HG03064 (cell line): ENCODE measurements around the gene RUFY4.

Source experiments
- ATAC-seq: cut with Tn5 transposase; IDR thresholded peaks from one replicate; pipeline ENCODE4 v1.9.1; 2021; ENCODE audit warnings: low read depth; ENCODE audit not compliant: unreplicated experiment

RUFY4 gene, protein sequence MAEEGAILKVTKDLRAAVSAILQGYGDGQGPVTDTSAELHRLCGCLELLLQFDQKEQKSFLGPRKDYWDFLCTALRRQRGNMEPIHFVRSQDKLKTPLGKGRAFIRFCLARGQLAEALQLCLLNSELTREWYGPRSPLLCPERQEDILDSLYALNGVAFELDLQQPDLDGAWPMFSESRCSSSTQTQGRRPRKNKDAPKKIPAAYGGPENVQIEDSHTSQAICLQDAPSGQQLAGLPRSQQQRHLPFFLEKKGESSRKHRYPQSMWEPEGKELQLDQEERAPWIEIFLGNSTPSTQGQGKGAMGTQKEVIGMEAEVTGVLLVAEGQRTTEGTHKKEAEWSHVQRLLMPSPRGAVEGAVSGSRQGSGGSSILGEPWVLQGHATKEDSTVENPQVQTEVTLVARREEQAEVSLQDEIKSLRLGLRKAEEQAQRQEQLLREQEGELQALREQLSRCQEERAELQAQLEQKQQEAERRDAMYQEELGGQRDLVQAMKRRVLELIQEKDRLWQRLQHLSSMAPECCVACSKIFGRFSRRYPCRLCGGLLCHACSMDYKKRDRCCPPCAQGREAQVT

DNA sequence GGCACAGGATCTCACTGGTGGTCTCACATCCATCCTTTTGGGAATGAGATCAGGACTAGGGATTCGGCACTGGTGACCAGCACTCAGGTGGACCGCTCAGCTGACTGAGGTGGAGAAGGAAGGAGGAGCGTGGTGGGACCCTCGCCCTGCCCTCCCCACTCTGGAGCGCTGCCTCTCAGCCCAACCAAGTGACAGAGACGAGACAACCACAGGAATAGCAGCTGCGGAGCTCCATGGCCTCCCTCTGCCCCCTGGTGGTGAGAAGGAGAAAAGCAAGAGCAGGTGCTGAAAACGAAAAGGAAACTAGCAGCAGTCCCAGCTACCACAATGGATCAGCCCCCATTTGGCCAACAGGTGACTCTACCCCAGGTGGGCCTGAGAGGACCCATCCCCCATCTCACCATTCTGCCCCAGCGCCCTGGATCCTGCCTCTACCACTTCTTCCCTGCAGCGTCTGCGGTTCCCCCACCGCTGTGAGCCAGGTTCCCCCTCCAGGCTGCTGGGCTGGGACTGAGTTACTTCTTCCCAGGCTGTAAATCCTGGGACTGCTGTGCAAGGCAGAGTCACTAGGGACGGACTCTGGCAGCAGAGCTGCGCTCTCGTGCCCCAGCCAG lies at the start of gene RUFY4:
RUFY4 (plus strand) TSS at position 533 of the 614 bp plus-strand sequence. CDS start 1,353 bp downstream, outside the sequence.
- peak; percentile 67 for ATAC-seq

DNA sequence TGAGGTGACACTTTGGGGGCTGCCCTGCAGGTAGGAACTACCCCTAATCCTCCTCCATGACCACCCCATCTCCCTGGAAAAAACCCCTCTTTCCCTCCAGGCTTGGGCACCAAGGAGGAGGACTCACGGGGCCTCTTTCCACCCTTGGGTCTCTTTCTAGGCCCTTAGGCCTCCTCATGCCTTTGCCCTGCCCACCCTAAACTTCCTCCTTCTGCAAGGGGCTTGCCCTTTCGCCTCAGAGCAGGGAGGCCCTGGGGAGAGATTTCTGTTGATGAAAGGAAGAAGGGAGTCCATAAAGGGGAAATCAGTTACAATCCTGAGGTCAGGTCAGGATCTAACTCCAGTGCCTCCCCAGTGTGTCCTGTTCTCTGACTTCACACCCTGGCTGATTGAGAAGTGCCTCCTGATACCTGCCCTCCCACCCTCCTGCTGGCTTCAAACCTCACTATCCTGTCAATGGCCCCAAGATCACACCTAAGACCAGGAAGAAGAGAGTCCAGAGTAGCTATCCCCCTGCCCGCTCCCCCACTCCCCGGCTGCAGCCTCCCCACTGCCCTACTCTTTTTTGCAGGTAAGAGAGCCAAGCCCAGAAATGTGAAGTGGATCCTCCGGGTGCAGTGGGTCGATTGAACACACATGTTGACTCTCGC lies 49.5 kb upstream of the RUFY4 start:
- no peak for ATAC-seq

DNA sequence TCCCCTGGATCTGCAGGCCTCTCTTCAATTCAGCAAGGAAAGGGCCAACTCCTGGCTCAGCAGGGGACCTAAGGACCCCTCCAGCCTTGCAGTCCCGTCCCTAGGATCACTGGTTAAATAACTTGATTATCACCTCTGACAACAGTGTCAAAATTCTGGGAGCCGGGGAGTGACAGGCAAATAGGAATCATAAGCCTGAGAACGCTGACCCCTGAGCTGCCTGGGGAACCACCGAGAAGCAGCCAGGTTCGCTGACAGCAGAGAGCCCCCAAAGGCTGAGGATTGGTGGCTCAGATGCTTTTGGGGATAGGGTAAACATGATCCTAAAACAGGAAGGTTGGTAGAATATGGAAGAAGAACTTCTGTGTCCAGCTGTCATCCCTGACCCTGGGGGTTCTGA lies 48.8 kb upstream of the RUFY4 start:
- ATAC-seq, result no peak

DNA sequence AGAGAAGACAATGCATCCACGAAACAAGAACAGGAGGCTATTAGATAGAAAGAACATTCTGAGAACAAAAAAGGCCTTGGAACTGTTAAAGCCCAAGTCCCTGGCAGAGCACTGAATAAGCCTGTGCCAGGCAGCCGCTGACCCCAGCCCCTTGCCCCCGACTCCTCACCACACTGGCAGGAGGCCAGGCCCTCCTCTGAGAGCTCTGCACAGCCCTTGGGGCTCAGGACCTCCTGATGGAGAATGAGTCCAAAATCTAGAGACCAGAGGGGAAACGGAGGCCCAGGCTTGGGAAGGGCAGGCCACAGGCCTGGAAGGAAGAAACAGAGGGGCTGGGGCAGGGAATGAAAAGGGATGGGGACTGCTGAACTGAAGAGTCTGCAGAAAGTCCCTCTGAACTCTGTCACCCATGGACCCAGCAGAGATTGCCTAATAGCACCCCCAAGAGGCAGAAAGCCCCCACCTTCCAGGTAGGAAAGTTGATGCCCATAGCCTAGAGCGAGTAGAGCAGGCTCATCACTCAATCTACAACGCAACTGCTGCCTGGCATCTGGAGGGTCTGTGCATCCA lies 48.0 kb upstream of the RUFY4 start:
- no peak for ATAC-seq

DNA sequence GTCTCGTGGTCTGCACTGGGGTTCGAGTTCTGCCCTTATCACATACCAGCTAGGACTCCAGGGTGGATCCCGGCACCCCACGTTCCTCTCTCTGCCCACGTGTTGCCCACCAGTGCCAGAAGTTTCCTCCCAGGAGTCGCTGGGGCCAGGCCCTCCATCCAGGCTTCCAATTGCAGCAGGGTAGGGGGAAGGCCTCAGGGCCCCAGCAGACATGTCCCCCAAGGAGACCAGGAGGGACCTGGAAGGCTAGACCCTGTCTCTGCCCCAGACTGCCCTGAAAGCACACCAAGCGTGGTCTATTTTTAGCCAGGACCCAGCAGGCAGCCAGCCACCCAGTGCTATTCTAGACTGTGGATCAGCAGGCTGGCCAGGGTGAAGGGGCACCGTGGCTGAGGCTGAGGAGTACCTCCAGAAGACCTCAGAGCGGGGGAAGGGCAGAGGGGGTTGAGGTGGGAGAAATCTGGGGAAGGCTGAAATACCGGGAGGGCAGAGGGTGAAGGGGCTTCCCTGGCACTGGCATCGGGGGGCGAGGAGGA lies 47.4 kb upstream of the RUFY4 start:
- no peak for ATAC-seq

DNA sequence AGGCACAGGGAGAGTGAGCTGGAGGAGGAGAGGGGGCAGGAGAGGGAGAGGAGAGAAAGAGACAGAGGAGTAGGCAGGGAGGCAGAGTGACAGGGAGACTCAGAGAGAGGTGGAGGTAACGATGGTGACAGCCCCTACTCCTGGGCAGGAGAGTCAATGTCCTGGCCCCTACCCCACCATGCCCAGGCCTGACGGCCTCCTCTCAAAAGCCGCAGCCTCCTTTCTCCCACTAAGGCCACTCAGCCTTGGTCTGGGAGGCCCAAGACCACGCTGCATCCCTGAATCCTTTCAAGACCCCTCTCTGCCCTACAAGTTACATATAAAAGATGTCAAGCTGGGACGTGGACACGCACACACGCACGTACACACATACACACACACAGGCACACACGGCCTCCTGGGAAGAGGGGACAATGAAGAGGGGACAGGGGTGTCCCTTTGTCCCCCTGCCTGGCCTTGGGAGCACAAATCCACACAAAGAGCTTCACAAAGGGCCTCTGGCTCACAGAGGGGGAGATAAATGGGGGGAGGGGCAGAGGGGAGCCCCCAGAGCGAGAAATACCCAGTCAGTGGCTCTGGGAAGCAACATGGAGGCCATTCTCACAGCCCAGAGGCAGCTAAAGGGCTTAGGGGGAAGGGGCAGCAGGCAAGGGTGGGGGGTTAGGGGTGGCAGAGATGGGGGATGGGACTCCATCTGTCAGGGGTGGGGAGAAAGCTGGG lies 46.8 kb upstream of the RUFY4 start:
- ATAC-seq, result no peak

DNA sequence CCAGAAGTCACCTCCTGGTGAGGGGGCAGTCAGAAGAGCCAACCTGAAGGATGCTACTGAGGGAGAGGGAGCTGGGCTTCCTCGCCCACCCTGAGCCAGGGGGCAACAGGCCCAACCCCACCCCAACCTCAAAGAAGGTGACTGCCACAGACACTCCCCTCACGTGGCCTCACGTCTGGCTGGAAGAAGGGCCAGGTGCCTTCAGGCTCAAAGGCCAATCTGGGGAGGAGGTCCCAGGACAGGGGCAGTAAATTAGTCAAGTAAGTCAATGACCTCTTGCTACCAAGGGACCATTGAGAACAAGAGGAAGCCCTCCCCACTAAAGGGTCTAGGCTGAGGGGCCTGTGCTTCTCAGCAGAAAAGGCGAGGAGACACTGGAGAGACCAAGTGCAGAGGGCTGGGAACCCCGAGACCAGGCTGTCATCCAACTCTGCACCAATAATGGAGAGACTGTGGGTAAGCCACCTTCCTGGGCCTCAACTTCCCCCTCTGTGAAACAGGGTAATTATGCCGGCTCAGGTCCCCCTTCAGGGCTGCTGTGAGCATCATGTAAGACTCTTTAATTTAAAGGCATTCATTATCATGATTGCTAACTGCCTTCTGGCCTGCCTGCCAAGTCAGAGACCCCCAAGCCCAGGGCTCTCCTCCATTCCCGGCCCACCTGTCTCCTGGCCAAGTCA lies 46.1 kb upstream of the RUFY4 start:
- no peak for ATAC-seq

DNA sequence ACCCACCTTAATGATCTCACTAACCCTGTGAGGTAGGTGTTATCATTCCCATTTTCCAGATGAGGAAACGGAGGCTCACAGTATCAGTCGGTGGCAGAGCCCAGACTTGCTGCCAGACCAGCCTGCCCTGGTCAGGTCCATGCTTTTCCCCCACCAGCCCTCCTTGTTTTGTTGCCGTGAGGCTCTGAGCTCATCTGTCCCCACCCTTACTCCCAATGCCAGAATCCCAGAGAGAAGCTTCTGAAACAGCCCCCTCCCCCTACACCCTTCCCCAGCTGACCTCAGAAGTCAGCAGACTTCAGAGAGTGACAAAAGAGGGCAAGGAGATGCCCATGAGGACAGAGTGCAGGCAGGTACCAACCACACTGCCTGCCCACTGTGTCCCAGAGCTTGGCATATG lies 45.4 kb upstream of the RUFY4 start:
- no peak for ATAC-seq

DNA sequence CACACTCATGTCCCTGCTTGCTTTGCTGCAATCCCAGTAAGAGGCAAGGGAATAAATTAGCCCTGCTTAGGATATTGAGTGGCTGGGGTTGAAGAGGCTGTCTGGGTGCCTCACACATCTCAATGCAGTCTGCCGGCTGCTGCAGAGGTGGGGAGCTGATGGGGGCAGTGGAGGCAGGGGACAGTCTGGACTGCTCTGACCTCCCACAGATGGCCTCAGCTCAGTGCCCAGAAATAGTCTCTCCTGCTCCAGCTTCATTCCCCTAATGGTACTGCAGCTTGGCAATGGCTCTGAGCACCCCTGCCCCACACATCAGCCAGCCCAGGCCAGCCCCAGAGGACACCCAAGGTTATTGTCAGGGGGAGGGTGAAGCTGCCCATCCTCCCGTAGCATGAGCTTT lies 44.7 kb upstream of the RUFY4 start:
- no peak for ATAC-seq

DNA sequence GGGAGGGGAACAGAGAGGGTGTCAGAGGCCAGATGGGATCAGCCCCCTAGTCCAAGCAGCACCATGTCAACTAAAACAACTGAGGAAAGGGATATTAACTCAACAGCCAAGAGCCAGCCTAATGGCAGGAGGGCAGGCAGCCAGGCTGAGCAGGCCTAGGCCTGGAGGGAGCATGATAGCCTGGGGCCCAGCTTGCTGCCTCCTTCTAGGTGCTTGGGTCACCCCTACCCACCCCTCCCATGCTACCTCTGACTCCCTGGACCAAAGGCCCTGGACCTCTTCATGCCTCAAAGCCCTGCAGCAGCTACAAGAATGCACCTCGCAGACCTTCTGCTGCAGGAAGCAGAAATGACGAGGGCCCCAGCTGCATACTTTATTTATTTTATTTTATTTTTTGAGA lies 44.2 kb upstream of the RUFY4 start:
- no peak for ATAC-seq

DNA sequence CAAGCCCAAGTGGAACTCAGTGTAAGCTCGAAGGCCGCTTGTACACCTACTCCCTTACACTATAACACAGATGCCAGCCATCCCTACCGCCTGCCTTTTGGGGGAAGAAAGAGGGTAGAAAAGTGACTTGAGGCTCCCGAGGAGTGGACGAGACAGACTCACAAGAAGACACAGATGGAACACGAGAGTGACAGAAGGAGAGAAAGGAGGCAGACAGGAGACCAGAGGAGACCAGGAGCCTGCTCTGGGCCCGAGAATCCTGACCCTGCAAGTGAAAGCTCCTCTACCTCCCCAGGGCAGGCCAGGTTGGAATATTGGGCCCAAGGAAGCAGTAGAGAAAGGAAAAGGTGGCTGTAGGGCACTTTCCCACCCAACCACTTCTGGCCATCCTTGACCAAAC lies 42.8 kb upstream of the RUFY4 start:
- ATAC-seq, result no peak

DNA sequence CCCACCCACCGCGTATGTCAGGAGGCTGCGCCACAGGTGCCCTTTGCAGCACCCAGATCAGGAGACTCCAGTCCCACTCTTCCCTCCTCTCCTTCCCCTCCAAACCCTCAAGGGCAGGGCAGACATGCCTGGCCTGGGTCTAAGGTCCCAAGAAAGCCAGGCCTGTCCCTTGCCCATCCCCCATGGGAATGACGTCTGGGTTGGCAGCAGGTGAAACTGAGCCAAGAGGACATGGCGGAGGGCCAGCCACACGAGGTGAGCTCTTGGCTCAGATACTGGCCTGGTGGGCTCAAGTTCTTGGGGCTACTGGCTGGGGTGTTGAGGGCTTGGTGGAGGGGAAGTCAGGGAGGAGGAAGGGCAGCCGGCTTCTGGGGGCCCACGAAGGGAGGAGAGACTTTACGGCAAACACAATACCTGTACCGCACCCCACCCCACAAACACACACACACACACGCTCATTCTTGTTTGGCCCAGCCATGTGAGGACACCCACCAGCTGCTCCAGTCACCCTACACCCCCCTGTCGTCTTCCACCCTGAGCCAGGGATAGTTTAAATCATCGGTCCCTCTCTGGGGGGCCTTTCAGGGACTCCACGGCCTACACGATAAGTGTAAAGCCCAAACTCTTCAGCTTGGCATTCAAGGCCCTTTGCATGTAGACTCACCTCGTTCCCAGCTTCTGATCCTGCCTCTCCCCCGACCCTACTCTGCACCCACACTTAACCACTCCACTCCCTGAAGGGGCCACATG lies 42.2 kb upstream of the RUFY4 start:
- ATAC-seq, result no peak

DNA sequence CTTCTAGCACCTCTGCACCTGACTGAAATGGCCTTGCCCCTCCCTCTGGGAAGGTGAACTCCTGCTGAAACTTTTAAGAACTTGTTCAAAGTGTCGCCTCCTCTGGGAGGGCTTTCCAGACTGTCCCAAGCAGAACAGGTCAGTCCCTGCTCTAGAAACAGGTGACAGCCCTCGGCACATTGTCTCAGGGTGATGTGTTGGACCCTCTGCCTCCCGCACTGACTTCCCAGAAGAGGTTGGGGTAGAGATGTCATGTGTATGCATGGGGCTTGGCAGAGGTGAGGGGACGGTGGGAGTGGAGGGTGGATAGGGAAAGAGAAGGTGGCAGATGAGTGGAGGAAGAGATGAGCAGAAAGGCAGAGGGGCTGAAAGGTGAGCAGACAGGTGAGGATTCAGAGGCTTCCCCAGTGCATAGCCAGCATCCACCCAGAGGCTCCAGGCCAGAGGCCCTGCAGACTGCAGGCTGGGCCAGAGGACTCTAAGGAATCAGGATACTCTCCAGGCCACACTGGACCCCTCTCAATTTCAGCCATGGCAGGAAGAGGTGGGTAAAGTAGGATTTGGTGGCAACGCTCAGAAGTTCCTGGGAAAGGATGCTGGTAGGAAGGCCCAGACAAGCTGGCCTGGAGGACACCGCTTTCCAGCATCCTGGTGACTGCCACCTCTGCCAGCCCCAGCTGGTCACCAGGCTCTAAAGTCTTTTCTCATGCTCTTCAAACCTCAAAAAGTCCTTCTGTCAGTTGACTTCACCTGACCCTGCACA lies 41.4 kb upstream of the RUFY4 start:
- ATAC-seq, result no peak

DNA sequence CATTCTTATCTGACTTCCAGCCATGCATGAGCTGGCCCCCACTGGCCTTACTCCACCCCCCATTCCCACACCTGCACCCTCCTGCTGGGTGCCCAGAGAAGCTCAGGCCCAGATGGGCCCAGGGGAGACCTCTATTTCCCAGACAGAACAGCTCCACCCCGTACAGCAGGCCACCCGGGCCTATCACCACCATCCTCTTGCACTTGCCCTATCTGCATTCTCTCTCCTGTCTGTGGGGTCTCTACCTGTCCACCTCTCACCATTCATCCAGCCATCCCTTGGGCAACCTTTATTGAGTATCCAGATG lies 40.9 kb upstream of the RUFY4 start:
- ATAC-seq, result no peak

DNA sequence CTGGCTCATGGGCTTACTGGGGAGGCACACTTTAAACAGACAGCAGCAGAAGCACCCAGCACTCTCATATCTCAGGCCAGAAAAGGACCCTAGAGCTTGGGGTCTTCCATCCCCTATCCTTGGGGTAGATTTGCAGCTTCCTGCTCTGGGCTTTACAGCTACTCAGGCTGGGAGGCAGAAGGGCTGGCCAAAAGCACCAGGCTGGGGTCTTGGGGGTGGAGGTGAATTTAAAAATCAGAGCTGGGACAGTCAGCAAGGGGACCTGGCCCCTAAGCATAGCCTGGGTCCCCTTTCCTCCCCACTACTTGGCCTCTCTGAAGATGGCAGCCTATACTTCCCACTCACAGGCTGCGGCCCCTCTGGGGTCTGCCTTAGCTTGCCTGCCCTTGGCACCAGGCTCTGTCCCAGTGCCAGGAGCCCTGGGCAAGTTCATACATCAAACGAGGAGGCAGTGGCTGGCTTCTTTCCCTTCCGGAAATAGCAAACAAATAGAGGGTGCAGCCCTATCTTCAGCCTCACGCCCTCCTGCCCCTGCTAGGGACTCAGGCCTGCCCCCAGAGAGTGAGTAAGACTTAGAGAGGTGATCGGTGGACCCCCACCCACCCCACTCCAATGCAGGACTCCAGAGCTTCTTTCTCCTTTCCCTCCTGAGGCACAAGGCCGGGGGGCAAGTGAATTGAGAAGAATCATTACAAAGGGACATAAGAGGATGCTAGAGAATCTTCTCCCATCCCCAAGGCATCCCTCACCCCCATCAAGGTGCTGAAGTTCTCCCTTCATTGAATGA lies 40.3 kb upstream of the RUFY4 start:
- no peak for ATAC-seq

DNA sequence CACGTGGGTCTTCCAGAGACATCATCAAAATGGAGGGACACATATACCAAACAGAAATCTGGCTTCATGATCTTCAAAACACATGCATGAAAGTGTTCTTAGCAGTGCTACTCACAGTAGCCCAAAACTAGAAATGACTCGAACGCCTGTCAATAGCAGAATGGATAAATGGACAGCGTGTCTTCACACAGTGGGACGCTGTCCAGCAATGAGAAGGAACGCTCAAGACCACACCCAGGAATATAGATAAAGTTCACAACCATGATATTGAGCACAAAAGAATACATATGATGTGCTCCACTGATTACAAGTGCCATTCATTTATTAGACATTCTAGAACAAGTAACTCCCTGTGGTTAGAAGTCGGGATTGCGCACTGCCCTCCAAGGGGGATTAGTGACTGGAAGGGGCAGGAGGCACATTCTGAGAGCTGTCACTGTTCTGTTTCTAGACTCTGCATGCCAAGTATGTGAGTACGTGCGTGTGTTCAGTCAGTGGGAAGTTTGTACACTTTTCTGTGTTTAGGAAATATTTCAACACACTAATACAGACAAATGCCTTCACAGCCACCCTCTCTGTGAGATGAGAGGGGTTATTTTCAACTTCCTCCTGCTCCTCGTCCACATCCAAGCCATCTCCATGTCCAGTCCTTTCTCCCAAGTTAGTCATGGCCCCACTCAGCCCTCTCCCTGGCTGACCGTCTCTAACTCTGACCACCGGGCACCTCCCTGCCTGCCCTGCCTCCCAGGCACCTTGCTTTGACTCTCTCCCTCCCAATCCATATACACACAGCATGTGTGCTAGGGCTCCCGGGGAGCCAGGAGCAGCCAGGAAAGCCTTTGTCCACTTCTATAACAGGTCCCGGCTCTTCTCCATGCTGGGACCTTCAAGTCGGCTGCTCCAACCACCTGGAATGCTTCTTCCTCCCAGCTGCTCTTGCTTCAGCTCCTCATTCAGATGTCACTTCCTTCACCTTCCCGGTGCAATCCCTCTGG lies 39.4 kb upstream of the RUFY4 start:
- no peak for ATAC-seq
